Measurements from ENCODE around the gene SETMAR. TPM values are rescaled to one million over a fixed set of nuclear protein-coding genes. Genes with fewer than 3 reads are reported as not detected.

The SETMAR gene
- total RNA-seq, 1 experiment from 2014 or later: 9.4 TPM

- RAD21 ChIA-PET (ENCODE audit: low non-redundant PET in 1 of 2, low total read pairs in 2 of 2, uncharacterized antibody in 2 of 2, unreplicated experiment in 2 of 2): no interaction called here
- no peak overlapping the region for H3K27ac ChIP-seq (ENCODE audit: low read depth, low read length)
- CTCF ChIA-PET: interaction anchor here (1.0 to 2.3 kb wide), 3 partner anchors 10 to 1141 kb away, joined by 3 to 11 read pairs (median 4); no protein-coding TSS in a partner anchor
- H3K4me3 ChIP-seq (replicated peaks in 1 of 2; ENCODE audit: low read depth in 1 of 2, low read length in 2 of 2): no peak overlapping the region
- DNase-seq (ENCODE audit: low read depth, low spot score) (no peak), ATAC-seq (no peak)
- no peak overlapping the region for H2AFZ ChIP-seq (ENCODE audit: low read depth, low read length, poor library complexity, severe bottlenecking)
- H3K27me3 ChIP-seq (ENCODE audit: insufficient read depth, low read length): no peaks in the 10 kb centered on the region
- no TSS peak for BruUV-seq (replicated peaks)
- H3K4me2 ChIP-seq (ENCODE audit: low read length): no peak overlapping the region
- H3K9ac ChIP-seq (ENCODE audit: low read length): no peak overlapping the region
- intact Hi-C loops (cut with micrococcal nuclease): no loop called here
- H3K4me1 ChIP-seq (ENCODE audit: control insufficient read depth in 1 of 2, insufficient read depth in 2 of 2, low read length in 2 of 2): no peaks in the 10 kb centered on the region
- H3K9me2 ChIP-seq (ENCODE audit: insufficient read depth): no peaks in the 10 kb centered on the region
- POLR2A ChIA-PET: no interaction called here
- TF ChIP-seq ZFX (IDR thresholded peaks at IDR 0.05) (no peak), POLR2AphosphoS5 (IDR thresholded peaks at IDR 0.05; ENCODE audit: low read depth, low read length) (no peak), EZH2phosphoT487 (IDR thresholded peaks at IDR 0.05; ENCODE audit: borderline replicate concordance) (no peak), REST (IDR thresholded peaks at IDR 0.05; ENCODE audit: low read depth) (no peak), POLR2A (IDR thresholded peaks at IDR 0.05; ENCODE audit: borderline replicate concordance, extremely low read depth, insufficient read depth, insufficient read length) (no peak), CBX3 (IDR thresholded peaks at IDR 0.05; ENCODE audit: low read depth) (no peak), SP1 (IDR thresholded peaks at IDR 0.05; ENCODE audit: low read depth) (no peak), CTCF (IDR thresholded peaks at IDR 0.05 in 2 of 3, conservative IDR thresholded peaks at IDR 0.05 in 1 of 3; ENCODE audit: borderline replicate concordance in 1 of 3, insufficient read depth in 1 of 3, low read depth in 2 of 3, low read length in 2 of 3) (no peak), SRF (IDR thresholded peaks at IDR 0.05; ENCODE audit: low read depth) (no peak), TCF7L2 (IDR thresholded peaks at IDR 0.05; ENCODE audit: borderline replicate concordance, extremely low read depth, insufficient read depth, insufficient read length) (no peak), RAD21 (IDR thresholded peaks at IDR 0.05; ENCODE audit: low read depth) (no peak), CEBPB (IDR thresholded peaks at IDR 0.05; ENCODE audit: low read depth) (no peak), YY1 (IDR thresholded peaks at IDR 0.05; ENCODE audit: extremely low read depth, insufficient replicate concordance, low read depth, low read length) (no peak), ELF1 (IDR thresholded peaks at IDR 0.05; ENCODE audit: borderline replicate concordance, low read depth) (no peak), EZH2 (IDR thresholded peaks at IDR 0.05) (no peak), FOSL1 (IDR thresholded peaks at IDR 0.05; ENCODE audit: low read depth) (no peak)
- no peaks in the 10 kb centered on the region for H3K79me2 ChIP-seq (ENCODE audit: insufficient read depth, low read length)
- no peaks in the 10 kb centered on the region for H3K9me3 ChIP-seq (ENCODE audit: control insufficient read depth in 1 of 2, insufficient read depth in 1 of 2, low read depth in 1 of 2, low read length in 2 of 2)
- H3K36me3 ChIP-seq (ENCODE audit: control insufficient read depth in 1 of 2, insufficient read depth in 2 of 2, low read length in 2 of 2): no peaks in the 10 kb centered on the region
- no peaks in the 10 kb centered on the region for H4K20me1 ChIP-seq (ENCODE audit: insufficient read depth)
Measured at GRCh38 chr3:4340411-4341335, 37.5 kb downstream of the SETMAR start.
